NCI-H510A (cell line): Measurements from ENCODE around the gene IMPDH2.
"Not testable (repeated sequence)": the region's sequence is repeated elsewhere in the genome, so short reads cannot be mapped to it uniquely, and the experiment has no call there.

Experiments
- DNase-seq: peaks from one replicate; lab custom pipeline; 2025; lab: John Stamatoyannopoulos, UW

Gene IMPDH2

DNA sequence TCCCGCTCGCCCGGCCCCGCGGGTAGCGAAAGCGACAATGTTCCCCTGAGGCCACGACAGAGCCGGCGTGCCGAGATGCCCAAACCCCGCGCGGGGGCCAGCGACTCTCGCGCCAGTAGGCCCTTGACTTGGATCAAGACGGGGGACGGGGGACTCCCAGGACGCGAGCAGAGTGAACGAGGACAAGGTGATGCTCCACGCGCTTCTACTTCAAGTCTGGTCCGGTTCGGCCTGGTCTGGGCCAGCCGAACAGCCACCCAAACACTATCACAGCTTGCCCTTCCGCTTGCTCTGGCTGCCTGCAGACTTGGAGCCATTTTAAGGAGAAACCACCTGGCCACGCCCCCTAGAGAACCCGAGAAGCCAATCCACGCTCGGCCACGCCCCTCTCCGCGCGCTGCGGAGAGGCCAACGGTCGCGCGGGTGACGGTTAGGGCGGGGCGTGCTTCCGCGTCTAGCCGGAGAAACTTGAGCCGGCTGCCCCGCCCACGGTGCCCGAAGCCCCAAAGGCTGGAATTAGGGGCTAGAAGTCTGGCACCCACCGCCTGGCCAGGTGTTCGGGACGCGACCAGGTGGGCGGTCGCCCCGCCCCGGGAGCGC, 7.9 kb downstream of the IMPDH2 start:
- peak; percentile 93 for DNase-seq

DNA sequence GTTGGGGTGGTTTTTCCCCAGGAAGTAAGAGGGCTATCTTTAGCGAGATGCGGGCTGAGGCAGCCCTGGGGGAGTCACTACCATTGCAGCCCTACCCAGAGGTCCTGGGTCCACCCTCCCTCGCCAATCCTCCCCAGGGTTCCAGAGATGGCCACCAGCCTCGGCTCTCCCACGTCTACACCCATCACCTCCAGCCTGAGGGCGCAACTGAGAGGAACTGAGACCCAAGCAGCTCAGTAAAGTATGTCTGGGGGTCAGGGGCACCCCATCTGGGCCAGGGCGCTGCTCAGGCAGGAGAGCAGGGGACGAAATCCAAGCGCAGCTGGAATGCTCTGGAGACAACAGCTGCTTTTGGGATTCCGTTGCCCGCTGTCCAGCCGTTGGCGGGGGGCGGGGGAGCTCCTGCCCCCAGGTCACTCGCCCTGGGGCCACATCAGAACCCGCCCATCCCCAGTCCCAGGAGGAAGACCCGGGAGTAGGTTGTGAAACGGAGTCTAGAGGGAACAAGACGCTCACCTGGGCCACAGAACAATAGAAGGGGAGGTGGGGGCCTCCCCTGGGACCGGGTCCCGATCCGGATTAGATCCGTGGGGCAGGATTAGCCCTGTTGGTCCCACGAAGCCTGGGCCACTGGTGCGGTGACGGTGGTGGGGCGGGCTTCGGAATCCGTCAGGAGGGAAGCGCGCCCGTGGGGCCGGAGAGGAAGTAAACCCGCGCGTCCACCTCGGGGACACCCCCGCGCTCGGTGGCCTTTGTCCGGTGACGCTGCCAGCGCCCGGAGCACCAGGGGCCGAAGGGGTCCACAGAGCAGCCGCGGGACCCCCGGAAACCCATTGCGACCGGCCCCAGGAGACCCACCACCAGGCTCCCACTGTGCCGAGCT, 8.6 kb downstream of the IMPDH2 start:
- no peak for DNase-seq

DNA sequence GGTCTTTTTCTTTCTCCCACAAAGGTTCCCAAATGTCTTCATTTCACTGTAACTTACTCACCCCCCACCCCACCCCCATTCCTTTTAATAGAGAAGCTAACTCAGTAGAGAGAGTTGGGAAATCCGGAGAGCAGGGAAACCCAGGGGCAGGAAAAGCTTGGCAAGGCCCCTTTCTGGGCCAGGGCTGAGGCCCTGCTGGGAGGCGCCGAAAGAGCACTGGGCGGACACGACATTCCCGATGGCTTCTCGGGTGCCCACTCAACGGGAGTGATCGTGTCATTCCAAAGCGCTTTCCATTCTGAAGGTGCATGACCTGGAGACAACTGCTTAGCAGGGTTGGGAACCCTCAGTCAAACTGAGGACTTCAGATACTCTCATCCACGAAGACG, 9.3 kb downstream of the IMPDH2 start:
- DNase-seq: no peak

DNA sequence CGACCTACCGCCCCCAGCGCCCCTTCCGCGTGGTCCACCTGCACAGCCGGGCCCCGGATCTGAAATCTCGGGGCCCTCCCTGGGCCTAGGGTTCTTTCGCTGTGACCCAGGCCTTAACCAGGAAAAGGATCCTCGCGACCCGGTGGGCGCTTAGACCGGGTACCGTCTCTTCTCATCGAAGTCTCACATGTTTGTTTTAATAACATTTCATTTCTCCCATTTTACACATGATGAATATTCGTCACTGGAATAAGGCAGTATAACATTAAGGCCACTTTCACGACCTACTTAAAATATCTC, 10.5 kb downstream of the IMPDH2 start:
- no peak for DNase-seq

DNA sequence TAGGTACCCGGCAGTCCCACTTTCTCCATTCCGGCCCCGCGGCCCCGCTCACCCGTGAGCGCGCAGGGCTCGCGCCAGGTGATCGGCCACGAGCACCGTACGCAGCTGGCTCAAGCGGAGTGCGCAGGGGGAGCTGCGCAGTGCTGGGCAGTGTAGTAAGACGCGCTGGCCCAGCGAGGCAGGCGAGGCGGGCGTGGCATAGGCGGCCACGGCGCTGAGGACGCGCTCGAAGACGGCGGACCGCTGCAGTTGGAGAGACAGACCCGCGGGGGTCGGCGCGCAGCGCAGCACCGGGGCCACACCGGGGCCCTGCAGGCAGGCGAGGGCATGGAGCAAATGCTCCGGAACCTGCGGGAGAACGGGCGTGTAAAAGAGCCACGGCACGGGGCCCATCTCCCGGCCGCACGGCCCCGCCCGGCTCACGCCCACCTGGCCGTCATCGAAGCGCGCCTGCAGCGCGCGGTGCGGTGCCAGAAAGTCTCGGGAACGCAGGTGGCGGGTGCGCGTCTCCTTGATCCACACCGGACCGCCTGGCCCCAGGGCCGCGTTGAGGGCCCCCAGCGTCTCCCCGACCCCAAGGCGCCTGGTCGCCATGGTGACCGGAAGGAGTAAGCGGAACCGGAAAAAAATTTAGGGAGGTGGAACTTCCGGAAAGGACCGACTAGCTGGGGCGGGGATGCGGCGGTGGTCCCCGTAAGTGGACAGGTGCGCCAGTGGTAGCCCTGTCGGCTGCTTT, 11.1 kb downstream of the IMPDH2 start, which contains the start of gene DALRD3:
Gene DALRD3, minus strand, starts transcription at position 610 of the 736 bp plus-strand sequence. Its CDS starts 16 bp downstream, at position 594.
- DNase-seq: peak; percentile 30

DNA sequence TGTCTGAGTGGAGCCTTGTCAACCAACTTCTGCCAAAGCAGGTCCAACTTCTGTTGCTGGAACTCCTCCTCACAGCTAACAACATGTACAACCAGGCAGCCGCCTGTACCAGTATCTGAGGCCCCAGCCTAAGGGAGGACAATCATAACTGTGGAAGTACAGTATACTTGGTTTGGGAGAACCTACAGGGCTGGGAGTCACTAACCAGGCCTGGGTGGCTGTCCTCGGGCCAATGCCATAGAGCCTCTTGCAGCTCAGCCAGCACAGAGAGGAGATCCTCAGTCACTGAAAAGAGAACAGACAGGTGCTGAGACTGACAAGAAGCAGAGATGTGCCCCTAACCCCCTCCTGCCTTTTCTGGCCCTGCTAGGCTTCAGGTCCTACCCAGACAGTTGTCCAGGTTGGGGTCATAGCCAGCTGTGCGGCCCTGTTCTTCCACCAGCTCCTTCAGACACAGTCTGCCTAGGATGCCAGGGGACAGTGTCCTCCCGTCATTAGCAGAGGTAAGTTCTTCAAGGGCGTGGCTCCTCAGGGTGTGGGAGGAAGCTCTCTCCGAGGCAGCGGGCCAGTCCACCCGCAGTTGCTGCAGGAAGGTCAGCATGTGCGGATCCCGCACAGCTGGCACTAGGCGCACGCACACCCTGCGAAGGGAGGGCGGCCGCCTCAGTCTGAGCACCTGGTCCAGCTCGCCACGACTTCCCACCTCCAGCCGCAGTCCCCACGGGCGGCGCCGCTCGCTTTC, 11.8 kb downstream of the IMPDH2 start:
- no peak for DNase-seq

DNA sequence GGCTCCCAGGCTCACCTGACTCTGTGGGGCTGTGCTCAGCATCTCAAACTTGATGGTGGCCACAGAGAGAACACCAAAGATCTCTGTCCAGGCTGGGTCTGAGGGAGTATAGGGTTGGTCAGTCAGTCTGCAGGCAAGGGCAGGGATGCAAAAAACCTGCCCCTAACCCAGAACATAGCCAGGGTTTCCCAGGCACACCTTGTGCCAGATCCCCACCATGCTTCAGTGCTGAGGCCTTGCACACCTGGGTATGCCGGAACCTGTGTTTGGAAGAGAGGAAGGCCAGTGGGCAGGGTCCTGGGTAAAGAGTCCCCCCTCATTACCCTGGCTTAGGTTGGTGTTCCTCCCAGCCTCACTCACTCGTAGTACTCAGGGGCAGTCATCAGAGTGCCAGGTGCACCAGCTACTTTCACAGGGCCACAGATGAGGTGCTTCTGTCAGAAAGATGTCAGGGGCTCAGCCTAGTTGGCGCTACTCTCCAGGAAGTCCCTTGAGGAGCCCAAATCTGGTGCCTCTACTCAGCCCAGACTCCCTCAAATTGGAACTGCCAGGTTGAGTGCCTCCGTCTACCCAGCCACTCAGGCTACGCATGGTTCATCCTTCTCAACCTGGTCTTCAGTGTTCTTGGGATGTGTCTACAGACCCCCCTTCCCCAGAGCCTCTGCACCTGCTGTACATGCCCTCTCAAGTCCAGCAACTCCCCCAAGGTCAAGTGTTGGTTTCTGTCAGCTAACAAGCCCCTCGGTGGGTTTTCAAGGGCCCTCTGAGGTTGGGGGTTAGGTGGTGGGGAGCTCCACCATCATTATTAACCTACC, 12.6 kb downstream of the IMPDH2 start:
- DNase-seq: no peak

DNA sequence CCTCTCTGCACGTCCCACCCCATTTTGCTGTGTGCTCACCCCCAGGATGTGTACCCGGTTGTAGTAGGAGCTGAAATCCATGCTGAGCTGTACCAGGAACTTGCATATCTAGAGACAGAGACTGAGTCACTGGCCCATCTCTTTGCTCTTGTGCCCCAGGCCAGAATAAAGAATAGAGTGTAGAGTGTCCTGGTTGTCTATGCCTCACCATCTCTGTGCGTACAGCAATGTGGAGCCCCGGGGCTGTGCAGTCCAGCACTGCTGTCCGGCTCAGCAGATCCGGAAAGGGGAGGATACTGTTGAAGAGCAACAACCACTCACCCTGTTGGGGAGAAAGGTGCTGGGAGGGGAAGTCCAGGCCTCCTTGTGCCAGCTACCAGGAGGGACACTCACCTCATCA, 13.4 kb downstream of the IMPDH2 start:
- no peak for DNase-seq

DNA sequence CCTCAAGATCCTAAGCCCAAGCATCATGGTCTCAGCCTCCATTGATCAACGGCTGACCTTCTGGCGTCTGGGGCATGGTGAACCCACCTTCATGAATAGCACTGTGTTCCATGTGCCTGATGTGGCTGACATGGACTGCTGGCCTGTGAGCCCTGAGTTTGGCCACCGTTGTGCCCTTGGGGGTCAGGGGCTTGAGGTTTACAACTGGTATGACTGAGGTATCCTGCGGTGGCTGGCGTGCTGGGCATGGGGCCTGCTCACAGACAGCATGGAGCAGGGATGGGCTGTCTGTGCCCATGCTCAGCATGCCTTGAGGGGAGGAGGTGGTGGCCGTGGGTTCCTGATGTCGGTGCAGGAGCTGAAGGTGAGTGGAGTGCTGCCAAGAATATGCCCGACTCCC, 14.1 kb downstream of the IMPDH2 start:
- no peak for DNase-seq

DNA sequence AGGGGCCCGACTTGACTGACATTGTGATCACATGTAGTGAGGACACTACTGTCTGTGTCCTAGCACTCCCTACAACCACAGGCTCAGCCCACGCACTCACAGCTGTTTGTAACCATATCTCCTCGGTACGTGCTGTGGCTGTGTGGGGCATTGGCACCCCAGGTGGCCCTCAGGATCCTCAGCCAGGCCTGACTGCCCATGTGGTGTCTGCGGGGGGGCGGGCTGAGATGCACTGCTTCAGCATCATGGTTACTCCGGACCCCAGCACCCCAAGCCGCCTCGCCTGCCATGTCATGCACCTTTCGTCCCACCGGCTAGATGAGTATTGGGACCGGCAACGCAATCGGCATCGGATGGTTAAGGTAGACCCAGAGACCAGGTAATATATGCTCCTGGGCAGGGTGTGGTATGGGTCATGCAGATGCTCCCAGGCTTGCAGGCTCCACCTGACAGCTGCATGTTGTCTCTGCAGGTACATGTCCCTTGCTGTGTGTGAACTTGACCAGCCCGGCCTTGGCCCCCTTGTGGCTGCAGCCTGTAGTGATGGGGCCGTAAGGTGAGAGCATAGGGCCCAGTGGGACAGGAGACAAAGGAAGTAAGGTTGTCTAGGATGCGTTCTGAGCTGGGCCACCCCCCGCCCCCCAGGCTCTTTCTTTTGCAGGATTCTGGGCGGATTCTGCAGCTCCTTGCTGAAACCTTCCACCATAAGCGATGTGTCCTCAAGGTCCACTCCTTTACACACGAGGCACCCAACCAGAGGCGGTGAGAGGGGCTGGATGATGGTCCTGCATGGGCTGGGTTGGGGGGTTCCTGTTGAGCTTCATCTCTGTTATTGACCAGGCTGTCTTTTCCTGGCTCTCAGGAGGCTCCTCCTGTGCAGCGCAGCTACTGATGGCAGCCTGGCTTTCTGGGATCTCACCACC, 15.2 kb downstream of the IMPDH2 start:
- no peak for DNase-seq

DNA sequence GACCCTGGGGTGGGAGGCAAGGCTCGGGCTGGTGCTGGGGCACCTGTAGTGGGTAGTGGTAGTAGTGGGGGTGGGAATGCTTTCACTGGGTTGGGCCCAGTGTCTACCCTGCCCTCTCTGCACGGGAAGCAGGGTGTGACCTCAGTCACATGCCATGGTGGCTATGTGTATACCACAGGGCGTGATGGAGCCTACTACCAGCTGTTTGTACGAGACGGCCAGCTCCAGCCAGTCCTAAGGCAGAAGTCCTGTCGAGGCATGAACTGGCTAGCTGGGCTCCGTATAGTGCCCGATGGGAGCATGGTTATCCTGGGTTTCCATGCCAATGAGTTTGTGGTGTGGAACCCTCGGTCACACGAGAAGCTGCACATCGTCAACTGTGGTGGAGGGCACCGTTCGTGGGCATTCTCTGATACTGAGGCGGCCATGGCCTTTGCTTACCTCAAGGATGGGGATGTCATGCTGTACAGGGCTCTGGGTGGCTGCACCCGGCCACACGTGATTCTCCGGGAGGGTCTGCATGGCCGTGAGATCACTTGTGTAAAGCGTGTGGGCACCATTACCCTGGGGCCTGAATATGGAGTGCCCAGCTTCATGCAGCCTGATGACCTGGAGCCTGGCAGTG, 16.0 kb downstream of the IMPDH2 start:
- DNase-seq: no peak

DNA sequence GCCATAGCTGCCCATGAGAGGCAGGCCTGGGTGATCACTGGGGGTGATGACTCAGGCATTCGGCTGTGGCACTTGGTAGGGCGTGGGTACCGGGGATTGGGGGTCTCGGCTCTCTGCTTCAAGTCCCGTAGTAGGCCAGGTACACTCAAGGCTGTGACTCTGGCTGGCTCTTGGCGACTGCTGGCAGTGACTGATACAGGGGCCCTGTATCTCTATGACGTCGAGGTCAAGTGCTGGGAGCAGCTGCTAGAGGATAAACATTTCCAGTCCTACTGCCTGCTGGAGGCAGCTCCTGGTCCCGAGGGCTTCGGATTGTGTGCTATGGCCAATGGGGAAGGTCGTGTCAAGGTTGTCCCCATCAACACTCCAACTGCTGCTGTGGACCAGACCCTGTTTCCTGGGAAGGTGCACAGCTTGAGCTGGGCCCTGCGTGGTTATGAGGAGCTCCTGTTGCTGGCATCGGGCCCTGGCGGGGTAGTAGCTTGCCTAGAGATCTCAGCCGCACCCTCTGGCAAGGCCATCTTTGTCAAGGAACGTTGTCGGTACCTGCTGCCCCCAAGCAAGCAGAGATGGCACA, 16.7 kb downstream of the IMPDH2 start:
- no peak for DNase-seq

DNA sequence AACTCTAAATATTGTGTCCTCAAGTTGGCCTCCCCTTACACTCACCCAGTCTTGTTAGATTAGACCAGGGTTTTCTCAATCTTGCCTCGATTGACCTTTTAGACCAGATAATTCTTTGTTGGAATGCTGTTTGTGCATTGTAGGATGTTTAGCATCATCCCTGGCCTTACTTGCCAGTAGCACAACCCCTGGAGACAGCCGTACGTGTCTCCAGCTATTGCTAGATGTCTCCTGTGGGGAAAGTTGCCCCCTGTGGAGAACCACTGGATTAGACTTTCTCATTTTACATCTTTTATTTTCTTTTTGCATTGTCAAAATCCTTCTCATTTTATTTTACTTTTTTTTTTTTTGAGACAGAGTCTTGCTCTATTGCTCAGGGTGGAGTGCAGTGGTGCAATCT, 19.8 kb downstream of the IMPDH2 start:
- DNase-seq: no peak

DNA sequence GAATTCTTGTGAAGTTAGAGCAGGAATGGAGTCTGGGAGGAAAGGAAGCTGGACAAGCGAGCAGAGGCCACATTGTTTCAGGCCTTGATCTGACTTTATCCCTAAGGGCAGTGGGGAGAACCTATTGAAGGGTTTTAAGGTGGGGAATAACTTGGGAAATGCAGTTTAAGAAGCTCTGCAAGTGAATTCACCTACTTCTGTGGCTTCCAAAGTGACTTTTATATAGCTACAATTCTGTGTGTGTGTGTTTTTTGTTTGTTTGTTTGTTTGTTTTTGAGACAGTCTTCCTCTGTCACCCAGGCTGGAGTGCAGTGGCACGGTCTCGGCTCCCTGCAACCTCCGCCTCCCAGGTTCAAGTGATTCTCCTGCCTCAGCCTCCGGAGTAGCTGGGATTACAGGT, 20.6 kb downstream of the IMPDH2 start:
- DNase-seq: not testable (repeated sequence)

DNA sequence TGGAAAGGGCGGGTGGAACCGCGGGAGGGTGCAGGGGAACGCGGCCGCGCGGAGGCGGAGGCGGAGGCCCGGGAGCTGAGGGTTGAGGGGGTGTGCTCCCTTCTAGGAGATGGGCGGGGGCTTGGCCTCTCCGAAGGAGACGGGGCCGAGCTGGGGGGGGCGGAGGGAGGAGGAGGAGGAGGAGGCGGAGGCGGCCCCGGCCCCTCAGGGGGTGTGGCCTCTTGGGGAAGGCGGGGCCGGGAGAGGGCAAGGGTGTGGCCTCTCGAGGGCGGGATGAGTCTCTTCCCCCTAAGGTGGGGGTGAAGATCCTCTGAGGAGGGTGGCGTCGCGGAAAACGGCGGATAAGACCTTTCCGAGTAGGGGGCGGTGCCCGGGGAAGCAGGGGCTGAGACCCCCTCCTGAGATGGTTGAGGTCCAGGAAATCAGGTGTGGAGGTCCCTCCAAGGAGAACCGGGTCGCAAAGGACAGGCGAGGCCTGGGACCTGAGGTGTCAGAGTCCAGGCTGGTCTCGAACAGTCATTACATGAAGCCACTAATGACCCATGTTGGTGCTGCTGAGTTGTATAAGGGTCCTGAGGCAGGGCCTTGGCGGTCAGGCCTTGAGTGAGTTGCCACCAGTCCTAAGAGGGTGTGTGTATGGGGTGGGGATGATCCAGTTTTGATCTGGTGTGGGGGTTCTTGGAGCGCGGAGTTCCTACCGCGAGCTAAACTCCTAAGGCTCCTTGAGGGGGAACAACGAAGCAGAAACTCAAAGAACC, 21.2 kb downstream of the IMPDH2 start:
- DNase-seq: peak; percentile 56

DNA sequence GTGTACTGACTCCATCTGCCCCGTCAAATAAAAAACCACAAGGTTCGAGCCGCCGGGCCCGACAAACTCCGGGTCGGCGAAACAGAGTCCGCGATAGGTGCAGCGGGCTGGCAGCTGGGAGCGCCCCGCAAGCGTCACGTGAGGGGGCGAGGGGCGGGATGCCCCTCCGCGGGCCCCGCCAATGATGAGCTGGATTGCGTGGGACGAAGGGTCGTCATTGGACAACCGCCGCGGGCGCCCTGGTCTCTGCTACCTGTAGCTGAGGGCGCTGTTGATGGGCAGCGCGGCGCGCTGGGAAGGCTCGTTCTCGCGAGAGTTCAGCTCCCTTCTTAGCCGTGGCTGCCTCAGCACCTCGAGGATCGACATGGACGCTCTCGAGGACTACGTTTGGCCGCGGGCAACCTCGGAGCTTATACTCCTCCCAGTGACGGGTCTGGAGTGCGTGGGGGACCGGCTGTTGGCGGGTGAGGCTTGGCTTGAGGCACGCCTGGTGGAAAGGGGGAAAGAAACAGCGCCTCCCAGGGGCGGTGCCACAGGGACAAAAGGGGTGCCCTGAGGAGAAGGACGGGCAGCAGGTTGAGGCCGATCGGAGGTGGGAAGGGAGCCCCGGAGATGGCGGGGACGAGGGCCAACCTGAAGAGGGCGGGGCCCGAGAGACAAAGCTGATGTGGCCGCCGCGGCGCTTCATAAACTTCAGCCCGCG, 22.0 kb downstream of the IMPDH2 start, which contains the start of gene WDR6:
Gene WDR6, plus strand, starts transcription at position 324 of the 703 bp plus-strand sequence. Its CDS starts 41 bp downstream, at position 365.
- DNase-seq: peak; percentile 87

DNA sequence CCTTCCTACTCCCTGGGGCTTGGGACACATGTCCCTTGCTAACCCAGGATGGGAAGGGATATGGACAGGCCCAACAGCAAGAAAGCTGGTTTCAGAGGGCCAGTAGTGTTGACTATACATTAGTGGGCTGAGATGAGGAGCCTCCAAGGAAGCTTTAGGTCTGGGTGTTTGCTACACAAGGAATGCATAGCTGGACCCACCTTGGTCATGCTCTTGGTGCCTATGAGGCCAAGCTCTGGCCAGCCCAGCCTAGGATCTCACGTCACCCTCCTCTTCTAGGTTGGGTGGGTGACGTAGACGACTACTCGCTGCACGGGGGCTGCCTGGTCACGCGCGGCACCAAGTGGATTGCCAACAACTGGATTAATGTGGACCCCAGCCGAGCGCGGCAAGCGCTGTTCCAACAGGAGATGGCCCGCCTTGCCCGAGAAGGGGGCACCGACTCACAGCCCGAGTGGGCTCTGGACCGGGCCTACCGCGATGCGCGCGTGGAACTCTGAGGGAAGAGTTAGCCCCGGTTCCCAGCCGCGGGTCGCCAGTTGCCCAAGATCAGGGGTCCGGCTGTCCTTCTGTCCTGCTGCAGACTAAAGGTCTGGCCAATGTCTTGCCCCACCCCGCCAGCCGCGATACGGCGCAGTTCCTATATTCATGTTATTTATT, 22.7 kb downstream of the IMPDH2 start:
- no peak for DNase-seq
